ENCODE measurements around the gene KRT8. TPM values are rescaled to one million over a fixed set of nuclear protein-coding genes. Genes with fewer than 3 reads are reported as not detected.

Gene KRT8
- 9.3 and 32.5 TPM in 2 replicates for total RNA-seq

DNA sequence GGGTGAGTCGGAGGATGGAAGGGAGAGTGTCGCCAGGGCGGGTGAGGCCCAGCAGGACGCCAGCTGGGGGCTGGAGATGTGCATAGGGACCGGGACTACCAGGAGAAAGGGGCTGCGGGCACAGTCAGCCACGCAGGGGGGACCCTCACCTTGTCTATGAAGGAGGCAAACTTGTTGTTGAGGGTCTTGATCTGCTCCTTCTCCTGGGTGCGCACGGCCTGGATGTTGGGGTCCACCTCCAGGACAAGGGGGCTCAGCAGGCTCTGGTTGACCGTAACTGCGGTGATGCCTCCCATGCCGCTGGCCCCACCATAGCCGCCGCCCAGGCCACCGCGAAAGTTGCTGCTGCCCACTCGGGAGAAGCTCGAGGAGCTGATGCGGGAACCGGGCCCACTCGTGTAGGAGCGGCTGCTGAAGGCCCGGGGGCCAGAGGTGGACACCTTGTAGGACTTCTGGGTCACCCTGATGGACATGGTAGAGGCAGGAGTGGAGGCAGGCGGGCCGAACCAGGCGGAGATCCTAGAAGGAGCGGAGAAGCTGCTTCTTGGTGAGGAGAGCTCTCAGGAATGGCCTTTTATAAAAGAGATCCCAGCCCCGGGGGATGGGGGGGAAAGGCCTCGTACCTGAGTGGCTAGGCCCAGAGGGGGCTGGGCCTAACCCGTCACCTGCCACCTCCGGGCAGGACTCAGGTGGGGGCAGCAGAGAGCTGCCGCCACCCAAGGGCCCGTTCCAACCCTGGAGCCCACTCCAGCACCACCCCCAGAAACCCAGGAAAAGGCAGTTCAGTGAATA lies at the start of gene KRT8:
Gene KRT8, minus strand, starts transcription at position 568 of the 792 bp plus-strand sequence. Its CDS starts 95 bp downstream, at position 473.

DNA sequence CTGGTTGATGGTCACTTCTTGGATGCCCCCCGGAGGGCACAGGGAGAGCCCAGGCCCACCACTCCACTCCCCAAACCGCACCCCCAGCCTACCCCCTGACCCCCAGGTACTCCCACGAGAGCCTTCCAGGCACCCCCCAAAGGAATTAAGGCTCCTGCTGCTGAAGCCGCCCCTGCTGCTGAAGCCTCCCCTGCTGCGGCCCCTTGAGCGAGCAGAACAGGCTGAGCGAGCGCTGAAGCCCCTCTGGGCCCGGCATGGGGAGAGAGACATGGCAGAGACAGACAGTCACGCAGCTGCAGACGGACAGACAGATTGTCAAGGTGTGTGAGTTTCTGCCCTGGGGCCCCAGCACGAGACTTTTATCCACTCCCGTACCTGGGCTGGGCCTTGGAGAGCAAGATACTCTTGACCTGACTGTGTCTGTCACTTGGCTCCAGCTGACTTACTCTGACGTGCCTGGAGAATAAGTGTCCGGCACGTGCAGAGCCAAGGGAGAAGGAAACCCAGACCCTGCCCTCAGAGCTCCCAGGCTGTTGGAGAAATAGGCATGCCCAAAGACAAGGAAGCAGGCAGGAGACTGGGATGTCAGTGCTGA lies 56.1 kb downstream of the KRT8 start, which contains the start of gene KRT78:
Gene KRT78, minus strand, starts transcription at position 334 of the 595 bp plus-strand sequence. Its CDS starts 64 bp downstream, at position 270.

Other genes starting within 250 kb of the KRT8 start
- gene KRT1, start 224.7 kb downstream of the KRT8 start, total RNA-seq, result not detected in 2 replicates
- gene KRT77, start 201.6 kb downstream of the KRT8 start, total RNA-seq, result not detected in 2 replicates
- not detected in 2 replicates for gene KRT76, start 127.7 kb downstream of the KRT8 start, total RNA-seq
- not detected in 2 replicates for gene KRT3, start 109.0 kb downstream of the KRT8 start, total RNA-seq
- gene KRT4, start 91.0 kb downstream of the KRT8 start, total RNA-seq, result not detected in 2 replicates
- not detected in 2 replicates for gene KRT79, start 70.8 kb downstream of the KRT8 start, total RNA-seq
- gene KRT78, start 56.1 kb downstream of the KRT8 start, total RNA-seq, result not detected in 2 replicates
- gene KRT18, start 44.0 kb upstream of the KRT8 start, total RNA-seq, result 19.9 and 35.7 TPM in 2 replicates
- 1,099 and 1,143 TPM in 2 replicates for gene EIF4B, start 101.4 kb upstream of the KRT8 start, total RNA-seq
- 38.4 and 61.1 TPM in 2 replicates for gene TNS2, start 145.0 kb upstream of the KRT8 start, total RNA-seq
- 25.8 and 35.8 TPM in 2 replicates for gene SPRYD3, start 174.3 kb upstream of the KRT8 start, total RNA-seq
- 417 and 460 TPM in 2 replicates for gene IGFBP6, start 192.6 kb upstream of the KRT8 start, total RNA-seq
- gene SOAT2, start 198.4 kb upstream of the KRT8 start, total RNA-seq, result not detected in 2 replicates